GM19043 (cell line): ENCODE measurements around the gene HHATL.
"Not testable (repeated sequence)": the region's sequence is repeated elsewhere in the genome, so short reads cannot be mapped to it uniquely, and the experiment has no call there.

ENCODE experiments used
- ATAC-seq: cut with Tn5 transposase; IDR thresholded peaks from one replicate; pipeline ENCODE4 v1.9.1; 2021; ENCODE audit warnings: low read depth; ENCODE audit not compliant: unreplicated experiment

The HHATL gene

DNA sequence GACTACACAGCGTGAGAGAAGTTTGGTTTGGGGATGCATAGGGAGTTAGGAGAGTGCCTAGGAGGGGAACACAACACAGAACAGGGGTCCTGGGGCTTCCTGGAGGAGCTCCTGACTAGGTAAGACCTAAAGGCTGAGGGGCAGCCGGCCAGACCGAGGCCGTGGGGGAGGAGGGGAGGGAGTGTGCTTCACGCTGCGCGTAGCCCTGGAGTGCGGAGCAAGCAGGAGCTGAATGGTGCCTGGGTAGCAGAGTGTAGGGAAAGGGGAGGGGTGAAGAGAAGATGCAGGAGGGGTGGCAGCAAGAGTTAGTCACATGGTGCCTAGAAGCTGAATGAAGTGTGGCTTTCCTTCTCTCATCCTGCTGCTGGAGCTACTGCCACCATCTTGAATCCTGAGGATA lies 32.4 kb upstream of the HHATL start:
- ATAC-seq, result no peak

DNA sequence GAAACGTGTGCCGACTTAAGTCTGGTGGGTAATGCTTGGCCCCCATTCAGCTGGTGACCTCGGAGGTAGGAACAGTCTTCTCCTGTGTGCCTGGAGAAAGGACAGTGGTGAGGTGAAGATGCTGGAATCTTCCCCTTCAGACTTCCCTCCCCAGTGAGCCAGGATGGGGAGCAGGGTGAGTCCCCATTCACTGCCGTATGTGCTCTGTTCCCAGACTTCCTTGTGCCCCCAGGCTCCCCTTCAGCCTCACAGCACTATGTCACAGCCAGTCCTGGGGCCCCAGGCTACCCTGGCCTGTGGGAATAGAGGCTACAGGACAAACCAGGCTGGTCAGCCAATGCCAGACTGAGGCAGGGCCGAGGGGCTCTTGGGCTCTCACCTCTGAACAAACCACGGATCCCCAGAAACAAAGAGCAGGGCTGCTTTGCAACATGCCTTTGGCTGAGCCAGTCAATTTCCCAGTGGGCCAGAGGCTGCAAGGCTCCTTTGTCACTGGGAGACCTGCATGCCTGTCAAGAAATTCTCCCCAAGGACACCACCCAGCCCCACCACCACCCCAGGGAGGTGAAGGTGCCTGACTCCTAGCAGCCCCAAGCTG lies 31.8 kb upstream of the HHATL start:
- ATAC-seq, result no peak

DNA sequence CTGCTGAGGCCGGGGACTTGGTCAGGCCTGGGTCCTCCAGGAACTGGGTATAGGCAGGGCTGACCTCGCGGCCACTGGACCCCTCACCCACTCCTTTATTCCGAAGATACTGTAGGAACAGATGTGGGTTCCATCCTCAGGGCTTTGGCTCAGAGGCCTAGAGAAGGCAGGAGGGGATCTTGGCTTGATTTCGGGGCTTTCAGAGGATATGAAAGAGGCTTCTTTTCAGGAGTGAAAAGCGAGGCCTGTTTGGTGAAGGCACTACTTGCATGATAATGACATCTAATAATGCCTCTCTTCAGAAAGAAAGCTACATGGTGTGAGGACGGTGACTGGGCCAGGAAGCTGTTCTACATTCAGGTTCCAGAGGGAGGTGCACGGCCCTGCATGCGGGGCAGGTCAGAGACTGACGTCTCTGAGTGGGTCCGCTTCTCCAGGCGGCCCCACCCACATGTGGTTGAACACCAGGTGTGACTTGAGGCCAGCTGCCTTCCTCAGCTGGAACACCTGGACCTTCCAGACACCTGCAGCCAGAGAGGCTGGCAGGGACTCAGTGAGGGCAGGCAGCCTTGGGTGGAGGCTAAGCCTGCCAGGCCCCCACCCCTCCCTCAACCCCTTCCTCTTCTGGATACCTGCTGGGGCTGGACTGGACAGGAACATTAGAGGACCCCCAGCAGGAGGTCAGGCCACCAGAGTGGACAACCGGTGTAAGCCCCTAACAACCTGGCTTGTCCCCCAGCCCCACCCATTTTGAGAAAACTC lies 31.1 kb upstream of the HHATL start:
- no peak for ATAC-seq

- no peak for ATAC-seq
These were observed 30.3 kb upstream of the HHATL start for GRCh38 chr3:42732829-42733459.

GRCh38 chr3:42732196-42732828 lies 29.7 kb upstream of the HHATL start:
- ATAC-seq, result no peak

- ATAC-seq, result no peak
These were observed 29.0 kb upstream of the HHATL start for GRCh38 chr3:42731476-42732195.

- ATAC-seq, result no peak
These were observed 28.3 kb upstream of the HHATL start for GRCh38 chr3:42730706-42731420.

GRCh38 chr3:42730294-42730693 lies 27.7 kb upstream of the HHATL start:
- ATAC-seq, result no peak

GRCh38 chr3:42729404-42730145 lies 27.0 kb upstream of the HHATL start:
- ATAC-seq, result no peak

- no peak for ATAC-seq
These were observed 26.2 kb upstream of the HHATL start for GRCh38 chr3:42728668-42729364.

- no peak for ATAC-seq
These were observed 25.5 kb upstream of the HHATL start for GRCh38 chr3:42728056-42728455.

GRCh38 chr3:42725454-42725853 lies 22.9 kb upstream of the HHATL start:
- no peak for ATAC-seq

- ATAC-seq, result no peak
These were observed 20.6 kb upstream of the HHATL start for GRCh38 chr3:42723219-42723618.

- not testable (repeated sequence) for ATAC-seq
These were observed 19.8 kb upstream of the HHATL start for GRCh38 chr3:42722442-42722841.

DNA sequence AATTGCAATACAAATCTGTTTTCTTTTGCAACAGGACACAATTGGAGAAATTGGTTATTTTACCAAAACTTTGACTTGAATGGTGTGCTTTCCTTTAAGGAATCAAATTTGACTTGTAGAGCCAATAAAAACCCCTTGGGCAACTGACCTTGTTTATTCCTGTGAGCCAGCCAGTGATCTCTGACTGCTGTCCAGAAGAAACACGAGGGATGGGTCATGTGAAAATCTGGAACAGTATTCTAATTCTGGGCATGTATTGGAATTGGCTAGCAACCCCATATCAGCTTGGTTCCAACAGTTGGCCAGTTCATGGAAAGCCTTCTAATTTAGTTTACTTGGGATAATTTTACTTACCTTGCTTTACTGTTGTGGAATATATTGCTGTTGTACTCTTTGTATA lies 19.1 kb upstream of the HHATL start:
- ATAC-seq, result no peak

DNA sequence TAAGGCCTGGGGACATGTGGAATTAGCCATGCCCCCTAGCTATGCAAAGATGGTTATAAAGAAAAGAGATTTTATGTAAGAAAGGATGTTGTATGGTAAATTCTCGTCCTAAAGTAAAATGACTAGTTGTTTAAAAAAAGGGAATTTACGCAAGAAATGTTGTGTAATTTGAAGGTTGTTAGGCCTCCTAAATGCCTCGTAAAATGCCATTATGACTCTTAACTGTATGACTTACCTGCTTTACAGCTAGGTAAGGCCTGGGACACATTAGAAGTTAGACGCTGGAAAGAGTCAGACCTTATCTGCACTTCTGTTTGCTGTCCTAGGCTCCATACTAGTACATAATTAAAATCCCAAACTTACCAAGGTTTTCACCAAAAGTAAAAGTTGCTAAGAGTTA lies 17.5 kb upstream of the HHATL start:
- ATAC-seq, result no peak

- ATAC-seq, result no peak
These were observed 16.4 kb upstream of the HHATL start for GRCh38 chr3:42719002-42719401.

DNA sequence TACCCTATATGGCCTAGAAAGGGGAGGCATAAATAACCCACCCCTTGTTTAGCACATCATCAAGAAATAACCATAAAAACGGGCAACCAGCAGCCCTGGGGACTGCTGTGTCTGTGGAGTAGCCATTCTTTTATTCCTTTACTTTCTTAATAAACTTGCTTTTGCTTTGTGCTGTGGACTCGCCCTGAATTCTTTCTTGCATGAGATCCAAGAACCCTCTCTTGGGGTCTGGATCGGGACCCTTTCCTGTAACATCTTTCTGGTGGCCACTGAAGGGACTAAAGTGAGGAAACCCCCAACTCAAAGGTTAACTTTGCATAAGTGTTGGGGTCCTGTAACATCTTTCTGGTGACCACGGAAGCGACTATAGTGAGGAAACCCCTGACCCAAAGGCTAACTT lies 15.7 kb upstream of the HHATL start:
- no peak for ATAC-seq

DNA sequence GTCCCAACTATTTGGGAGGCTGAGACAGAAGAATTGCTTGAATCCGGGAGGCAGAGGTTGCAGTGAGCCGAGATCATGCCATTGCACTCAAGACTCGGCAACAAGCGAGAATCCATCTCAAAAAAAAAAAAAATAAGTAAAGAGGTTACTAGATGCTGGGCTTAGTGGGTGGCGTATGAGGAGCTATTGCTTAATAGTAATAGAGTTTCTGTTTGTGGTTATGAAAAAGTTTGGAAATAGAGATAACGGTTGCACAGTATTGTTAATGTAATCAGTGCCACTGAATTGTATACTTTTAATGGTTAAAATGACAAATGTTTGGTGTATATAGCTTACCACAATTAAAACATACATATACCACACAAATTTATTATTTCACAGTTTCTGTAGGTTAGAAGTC lies 14.7 kb upstream of the HHATL start:
- no peak for ATAC-seq
